Hepatocyte (in vitro differentiated cells): Measurements from ENCODE around the gene DUOX2. TPM values are rescaled to one million over a fixed set of nuclear protein-coding genes. Genes with fewer than 3 reads are reported as not detected.

Experiments used
- DNase-seq: peaks from one replicate; pipeline ENCODE4 v3.0.0-alpha.2; 2016; ENCODE audit warnings: low spot score
- H2AFZ ChIP-seq: fragments of 200-600 bp; sonication (generic); 2 replicates; pipeline ENCODE4 v1.6.0; 2016; ENCODE audit warnings: antibody characterized with exemption, mild to moderate bottlenecking
- H3K27ac ChIP-seq: fragments of 200-600 bp; sonication (generic); 2 replicates; pipeline ENCODE4 v1.5.1; 2016; ENCODE audit warnings: mild to moderate bottlenecking
- H3K27me3 ChIP-seq: fragments of 200-600 bp; sonication (generic); 2 replicates; pipeline ENCODE4 v1.6.1; 2016
- H3K36me3 ChIP-seq: fragments of 200-600 bp; sonication (generic); replicated peaks from 2 replicates; pipeline ENCODE4 v1.5.1; 2016; ENCODE audit warnings: low read depth; ENCODE audit not compliant: insufficient read depth
- H3K4me1 ChIP-seq: fragments of 200-600 bp; sonication (generic); 2 replicates; pipeline ENCODE4 v1.5.1; 2016; ENCODE audit warnings: mild to moderate bottlenecking, moderate library complexity; ENCODE audit not compliant: insufficient read depth
- H3K4me2 ChIP-seq: fragments of 200-600 bp; sonication (generic); 2 replicates; pipeline ENCODE4 v1.6.0; 2016
- H3K4me3 ChIP-seq: fragments of 200-600 bp; sonication (generic); 2 replicates; pipeline ENCODE4 v1.5.1; 2016; ENCODE audit warnings: mild to moderate bottlenecking
- H3K79me2 ChIP-seq: fragments of 200-600 bp; sonication (generic); 2 replicates; pipeline ENCODE4 v1.6.0; 2017; ENCODE audit warnings: mild to moderate bottlenecking
- H3K9me2 ChIP-seq: fragments of 200-600 bp; sonication (generic); replicated peaks from 2 replicates; pipeline ENCODE4 v1.6.0; 2017; ENCODE audit warnings: mild to moderate bottlenecking; ENCODE audit not compliant: insufficient read depth
- H3K9me3 ChIP-seq: fragments of 200-600 bp; sonication (generic); 2 replicates; pipeline ENCODE4 v1.5.1; 2016; ENCODE audit warnings: low read depth, mild to moderate bottlenecking
- H4K20me1 ChIP-seq: fragments of 200-600 bp; sonication (generic); 2 replicates; pipeline ENCODE4 v1.6.0; 2016; ENCODE audit warnings: mild to moderate bottlenecking; ENCODE audit not compliant: insufficient read depth, poor library complexity, severe bottlenecking
- EZH2 ChIP-seq: fragments of 200-600 bp; sonication (generic); IDR thresholded peaks from 2 replicates; pipeline ENCODE4 v1.6.1; 2016; ENCODE audit warnings: antibody characterized with exemption, mild to moderate bottlenecking, borderline replicate concordance
- EZH2phosphoT487 ChIP-seq: fragments of 200-600 bp; sonication (generic); IDR thresholded peaks from one replicate; pipeline ENCODE4 v1.6.1; 2018; ENCODE audit warnings: antibody characterized with exemption, mild to moderate bottlenecking, low read depth, moderate library complexity; ENCODE audit not compliant: unreplicated experiment, severe bottlenecking
- WGBS: methylation state at CpG from one replicate; pipeline ENCODE4 v1.1.6; 2016; ENCODE audit warnings: low lambda C conversion rate; ENCODE audit errors: missing lambda C conversion rate; 5-methylcytosine and 5-hydroxymethylcytosine counted together
- polyA plus RNA-seq: library from polyadenylated mRNA; unstranded; fragments of >200 nt; fragmentation: Nextera tagmentation; extraction: Ambion mirVana; gene quantifications from 2 replicates; pipeline ENCODE4 v1.2.1, GENCODE V29; 2016
- total RNA-seq: library from RNA; depleted of rRNA; stranded (reverse); fragments of >200 nt; gene quantifications from 2 replicates; pipeline ENCODE4 v1.2.3, GENCODE V29; 2014
- TF ChIP-seq, protein P1 (sequence below): fragments of 200-600 bp; sonication (generic); IDR thresholded peaks from 2 replicates; pipeline ENCODE4 v1.5.1; 2016; ENCODE audit warnings: antibody characterized with exemption, mild to moderate bottlenecking; ENCODE audit not compliant: poor library complexity

DUOX2 gene
- total and polyA plus RNA-seq, 2 experiments from 2014 or later, result 21.4 to 37.4 TPM

DNA sequence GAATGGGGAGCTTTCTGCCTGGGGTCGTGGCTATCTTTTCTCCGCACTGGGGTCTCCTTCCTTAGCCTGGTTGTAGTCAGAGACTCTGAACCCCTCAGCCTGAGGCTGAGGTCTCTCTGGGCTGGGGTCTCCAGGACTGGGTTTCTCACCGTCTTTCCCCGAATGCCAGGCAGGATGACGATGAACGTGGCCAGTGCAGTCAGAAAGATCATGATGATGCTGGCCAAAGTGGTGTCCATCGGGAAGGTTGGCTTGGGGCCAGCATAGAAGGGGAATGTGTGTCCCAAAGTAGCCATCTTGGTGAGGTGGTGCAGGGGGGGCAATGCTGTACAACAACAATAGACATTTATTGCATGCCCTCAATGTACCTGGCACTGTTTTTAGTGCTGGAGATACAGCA is 8.7 kb upstream of the DUOX2 start:
- no peaks in the 10 kb centered on the region for H3K79me2 ChIP-seq
- no peak overlapping the region for H3K4me2 ChIP-seq
- H3K4me3 ChIP-seq, result no peak overlapping the region
- 93% methylated on average over 7 of the region's 7 CpGs for WGBS
- H3K27me3 ChIP-seq, result peaks cover 30% of the 10 kb centered on the region
- H4K20me1 ChIP-seq, result no peaks in the 10 kb centered on the region
- TF ChIP-seq EZH2phosphoT487 (no peak), EZH2 (no peak)
- TF ChIP-seq, protein P1, sequence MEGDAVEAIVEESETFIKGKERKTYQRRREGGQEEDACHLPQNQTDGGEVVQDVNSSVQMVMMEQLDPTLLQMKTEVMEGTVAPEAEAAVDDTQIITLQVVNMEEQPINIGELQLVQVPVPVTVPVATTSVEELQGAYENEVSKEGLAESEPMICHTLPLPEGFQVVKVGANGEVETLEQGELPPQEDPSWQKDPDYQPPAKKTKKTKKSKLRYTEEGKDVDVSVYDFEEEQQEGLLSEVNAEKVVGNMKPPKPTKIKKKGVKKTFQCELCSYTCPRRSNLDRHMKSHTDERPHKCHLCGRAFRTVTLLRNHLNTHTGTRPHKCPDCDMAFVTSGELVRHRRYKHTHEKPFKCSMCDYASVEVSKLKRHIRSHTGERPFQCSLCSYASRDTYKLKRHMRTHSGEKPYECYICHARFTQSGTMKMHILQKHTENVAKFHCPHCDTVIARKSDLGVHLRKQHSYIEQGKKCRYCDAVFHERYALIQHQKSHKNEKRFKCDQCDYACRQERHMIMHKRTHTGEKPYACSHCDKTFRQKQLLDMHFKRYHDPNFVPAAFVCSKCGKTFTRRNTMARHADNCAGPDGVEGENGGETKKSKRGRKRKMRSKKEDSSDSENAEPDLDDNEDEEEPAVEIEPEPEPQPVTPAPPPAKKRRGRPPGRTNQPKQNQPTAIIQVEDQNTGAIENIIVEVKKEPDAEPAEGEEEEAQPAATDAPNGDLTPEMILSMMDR, result no peak
- H3K9me2 ChIP-seq, result no peaks in the 10 kb centered on the region
- H3K4me1 ChIP-seq, result peaks cover 3% of the 10 kb centered on the region
- H3K27ac ChIP-seq, result no peak overlapping the region
- no peaks in the 10 kb centered on the region for H3K9me3 ChIP-seq
- no peaks in the 10 kb centered on the region for H3K36me3 ChIP-seq
- DNase-seq, result no peak
- no peak overlapping the region for H2AFZ ChIP-seq

DNA sequence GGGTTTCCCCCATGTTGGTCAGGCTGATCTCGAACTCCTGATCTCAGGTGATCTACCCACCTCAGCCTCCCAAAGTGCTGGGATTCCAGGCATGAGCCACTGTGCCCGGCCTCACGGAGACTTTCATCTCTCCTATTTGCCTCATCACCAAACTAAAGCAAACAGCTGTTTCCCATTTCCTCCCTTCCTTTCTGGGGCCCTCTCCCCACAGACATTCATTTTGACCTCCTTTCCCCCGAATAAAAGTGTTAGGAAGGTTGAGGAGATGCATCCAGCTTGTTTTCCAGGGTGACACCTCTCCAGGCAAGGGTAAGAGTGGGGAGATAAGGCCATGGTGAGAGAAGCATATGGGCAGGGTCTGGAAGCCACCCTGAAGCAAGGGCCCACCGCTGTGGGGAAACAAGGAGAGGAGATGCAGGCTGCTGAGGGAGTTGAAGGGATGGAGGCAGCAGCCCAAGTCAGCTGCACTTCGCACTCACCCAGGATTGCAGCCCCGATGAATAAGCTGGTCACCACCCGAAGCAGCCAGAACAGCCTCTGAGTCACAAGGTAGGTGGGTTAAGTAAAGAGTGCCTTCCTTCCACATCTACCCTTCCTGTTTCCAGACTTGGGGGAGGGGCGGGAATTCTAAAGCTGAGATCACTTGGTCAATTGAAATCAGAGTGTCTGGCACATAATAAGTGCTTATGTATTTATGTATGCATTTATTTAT is 7.9 kb upstream of the DUOX2 start:
- no peaks in the 10 kb centered on the region for H4K20me1 ChIP-seq
- H3K36me3 ChIP-seq, result no peaks in the 10 kb centered on the region
- H3K4me2 ChIP-seq, result no peak overlapping the region
- H3K9me3 ChIP-seq, result no peaks in the 10 kb centered on the region
- H2AFZ ChIP-seq, result no peak overlapping the region
- DNase-seq, result peak; percentile 74
- WGBS, result 53% methylated on average over 9 of the region's 9 CpGs
- peaks cover 3% of the 10 kb centered on the region for H3K4me1 ChIP-seq
- H3K4me3 ChIP-seq, result no peak overlapping the region
- H3K9me2 ChIP-seq, result no peaks in the 10 kb centered on the region
- TF ChIP-seq EZH2 (no peak), EZH2phosphoT487 (no peak)
- TF ChIP-seq, protein P1, result no peak
- peak overlapping the region; percentile 54 for H3K27ac ChIP-seq
- H3K27me3 ChIP-seq, result peaks cover 28% of the 10 kb centered on the region
- no peaks in the 10 kb centered on the region for H3K79me2 ChIP-seq

DNA sequence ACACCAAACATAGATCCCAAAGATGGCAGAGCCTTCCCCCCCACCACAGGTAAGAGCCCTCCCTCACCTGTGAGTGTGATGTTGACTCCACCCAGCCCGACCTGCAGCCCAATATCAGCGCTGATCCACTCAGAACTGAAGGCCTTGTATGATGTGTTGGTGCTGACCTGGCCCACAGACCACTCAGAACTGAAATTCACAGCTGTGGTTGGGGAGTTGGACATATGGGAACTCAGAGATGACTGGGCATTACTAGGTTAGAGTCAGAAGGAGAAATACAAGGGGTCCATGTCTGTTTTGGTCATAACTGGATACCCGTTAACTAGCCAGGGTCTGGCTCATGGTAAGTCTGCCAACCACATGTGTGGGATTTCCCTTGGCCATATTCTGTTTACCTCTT is 7.0 kb upstream of the DUOX2 start:
- 94% methylated on average over 3 of the region's 3 CpGs for WGBS
- peaks cover 33% of the 10 kb centered on the region for H3K27me3 ChIP-seq

More for the DNA sequence above, 7.0 kb upstream of the DUOX2 start:
- no peaks in the 10 kb centered on the region for H3K79me2 ChIP-seq
- no peaks in the 10 kb centered on the region for H3K36me3 ChIP-seq
- no peak for TF ChIP-seq EZH2phosphoT487
- TF ChIP-seq, protein P1, result no peak
- TF ChIP-seq EZH2, result no peak
- H2AFZ ChIP-seq, result no peak overlapping the region
- H3K9me3 ChIP-seq, result no peaks in the 10 kb centered on the region
- H3K4me3 ChIP-seq, result no peak overlapping the region
- peaks cover 3% of the 10 kb centered on the region for H3K4me1 ChIP-seq
- no peak for DNase-seq
- H4K20me1 ChIP-seq, result no peaks in the 10 kb centered on the region
- no peak overlapping the region for H3K4me2 ChIP-seq
- H3K27ac ChIP-seq, result no peak overlapping the region
- no peaks in the 10 kb centered on the region for H3K9me2 ChIP-seq
